GM18868 (cell line): Measurements from ENCODE around the gene SYVN1.
A peak's percentile ranks its signal among the peaks of the same experiment; 100 is the strongest.

Experiments used
- ATAC-seq: cut with Tn5 transposase; IDR thresholded peaks from one replicate; pipeline ENCODE4 v1.9.1; 2021; ENCODE audit warnings: mild to moderate bottlenecking, moderate library complexity; ENCODE audit not compliant: unreplicated experiment

SYVN1 gene

GRCh38 chr11:65095974-65096806 is 38.1 kb downstream of the SYVN1 start, which contains the start of gene VPS51:
Gene VPS51 (plus strand): TSS chr11:65096214. CDS start chr11:65096251, 37 bp downstream.
- peak; percentile 83 for ATAC-seq

DNA sequence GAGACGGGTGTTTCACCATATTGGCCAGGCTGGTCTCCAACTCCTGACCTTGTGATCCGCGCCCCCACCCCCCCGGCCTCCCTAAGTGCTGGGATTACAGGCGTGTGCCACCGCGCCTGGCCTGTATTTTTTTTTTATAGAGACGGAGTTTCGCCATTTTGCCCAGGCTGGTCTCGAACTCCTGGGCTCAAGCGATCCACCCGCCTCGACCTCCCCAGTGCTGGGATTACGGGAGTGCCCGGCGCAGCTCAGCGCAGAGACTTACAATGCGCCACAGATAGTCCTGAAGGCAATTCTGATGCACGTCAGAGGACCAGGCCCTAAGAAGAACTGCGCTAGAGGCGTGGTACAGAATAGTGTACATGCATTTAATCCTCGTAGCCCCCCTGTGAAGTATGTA is 38.9 kb downstream of the SYVN1 start:
- no peak for ATAC-seq

DNA sequence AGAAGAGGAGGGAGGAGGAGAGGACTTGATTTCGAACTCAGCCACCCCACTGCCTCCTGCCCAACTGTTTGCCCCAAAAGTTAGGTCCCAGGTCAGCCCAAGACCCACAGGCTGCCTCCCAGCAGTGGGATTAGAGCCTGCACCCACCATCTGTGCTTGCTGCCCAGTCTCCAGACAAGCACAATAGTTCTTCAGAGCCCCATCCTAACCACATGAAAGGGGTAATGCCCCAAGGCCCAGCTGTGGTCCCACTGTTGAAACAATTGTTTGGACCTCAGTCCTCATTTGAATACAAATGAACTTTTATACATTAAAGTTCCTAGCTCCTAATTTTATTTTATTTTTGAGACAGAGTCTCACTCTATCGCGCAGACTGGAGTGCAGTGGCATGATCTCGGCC is 43.7 kb downstream of the SYVN1 start:
- ATAC-seq = no peak

- ATAC-seq = no peak
Observed at GRCh38 chr11:65089621-65090020, 44.7 kb downstream of the SYVN1 start.

DNA sequence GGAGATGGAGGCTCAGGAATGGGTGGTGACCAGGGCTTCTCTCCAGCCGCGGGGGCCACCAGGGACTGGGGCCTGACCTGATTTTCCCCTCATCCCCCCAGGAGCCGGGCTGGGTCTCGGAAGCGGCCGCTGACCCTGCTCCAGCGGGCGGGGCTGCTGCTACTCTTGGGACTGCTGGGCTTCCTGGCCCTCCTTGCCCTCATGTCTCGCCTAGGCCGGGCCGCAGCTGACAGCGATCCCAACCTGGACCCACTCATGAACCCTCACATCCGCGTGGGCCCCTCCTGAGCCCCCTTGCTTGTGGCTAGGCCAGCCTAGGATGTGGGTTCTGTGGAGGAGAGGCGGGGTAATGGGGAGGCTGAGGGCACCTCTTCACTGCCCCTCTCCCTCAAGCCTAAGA is 46.5 kb downstream of the SYVN1 start:
- no peak for ATAC-seq

DNA sequence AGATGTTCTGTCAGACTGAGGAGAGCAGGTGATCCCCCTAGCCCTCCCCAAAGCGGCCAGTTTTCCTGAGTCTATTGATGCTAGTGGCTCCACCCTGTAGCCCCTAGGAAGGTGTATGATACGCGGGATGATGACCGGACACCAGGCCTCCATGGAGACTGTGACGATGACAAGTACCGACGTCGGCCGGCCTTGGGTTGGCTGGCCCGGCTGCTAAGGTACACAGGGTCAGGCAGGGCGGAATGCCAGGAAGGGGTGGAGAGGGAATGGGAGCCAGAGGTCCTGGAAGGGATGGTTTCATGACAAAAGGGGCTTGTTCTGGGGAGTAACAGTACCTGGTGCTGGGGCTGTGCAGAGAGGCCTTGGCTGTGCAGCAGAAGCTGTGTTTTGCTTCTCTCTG is 47.1 kb downstream of the SYVN1 start:
- no peak for ATAC-seq

- ATAC-seq = no peak
Observed at GRCh38 chr11:65086809-65087208, 47.5 kb downstream of the SYVN1 start.

DNA sequence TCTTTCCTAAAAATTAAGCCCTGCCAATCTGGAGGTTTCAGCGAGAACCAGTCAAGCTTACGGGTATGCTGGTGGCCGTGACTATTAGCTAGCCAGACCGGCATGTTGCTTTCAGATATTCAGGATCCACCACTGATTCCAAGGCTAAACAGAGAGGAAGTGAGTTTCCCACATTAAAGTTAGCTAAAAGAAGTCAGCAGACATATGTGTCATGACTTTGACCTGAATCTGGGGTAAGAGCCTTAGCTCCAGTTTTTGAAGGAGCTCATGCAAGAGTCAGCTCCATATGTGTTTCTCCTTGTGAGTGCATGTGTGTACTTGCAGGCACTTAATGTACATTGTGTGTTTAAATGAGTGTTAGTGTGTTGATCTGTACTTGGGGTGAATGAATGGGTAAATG is 48.9 kb downstream of the SYVN1 start:
- ATAC-seq = no peak

DNA sequence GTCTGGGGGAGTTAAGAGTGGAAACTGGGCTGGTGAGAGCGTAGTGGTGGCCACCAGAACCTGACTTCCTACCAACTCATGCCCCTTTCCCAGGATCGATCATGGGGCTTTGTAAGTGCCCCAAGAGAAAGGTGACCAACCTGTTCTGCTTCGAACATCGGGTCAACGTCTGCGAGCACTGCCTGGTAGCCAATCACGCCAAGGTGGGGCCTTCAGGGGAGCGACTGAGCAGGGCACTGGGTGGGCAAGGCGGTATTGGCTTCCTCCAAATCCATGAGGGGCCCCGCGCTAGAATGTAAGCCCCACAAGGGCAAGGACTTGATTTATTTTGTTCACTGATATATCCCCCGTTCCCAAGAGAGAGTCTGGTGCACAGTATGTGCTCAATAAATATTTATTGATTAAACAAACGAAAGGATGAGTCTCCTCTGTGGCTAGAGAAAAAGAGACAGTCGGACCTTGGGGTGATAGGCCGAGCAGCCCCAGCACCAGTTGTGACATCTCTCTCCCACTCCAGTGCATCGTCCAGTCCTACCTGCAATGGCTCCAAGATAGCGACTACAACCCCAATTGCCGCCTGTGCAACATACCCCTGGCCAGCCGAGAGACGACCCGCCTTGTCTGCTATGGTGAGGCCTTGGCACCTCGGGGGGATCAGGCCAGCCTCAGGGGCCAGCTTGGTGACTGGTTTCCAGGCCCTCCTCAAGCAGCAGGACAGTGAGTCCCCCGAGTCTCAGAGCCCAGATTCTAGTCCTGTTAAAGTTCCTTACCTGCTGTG is 49.5 kb downstream of the SYVN1 start:
- ATAC-seq = peak; percentile 13

DNA sequence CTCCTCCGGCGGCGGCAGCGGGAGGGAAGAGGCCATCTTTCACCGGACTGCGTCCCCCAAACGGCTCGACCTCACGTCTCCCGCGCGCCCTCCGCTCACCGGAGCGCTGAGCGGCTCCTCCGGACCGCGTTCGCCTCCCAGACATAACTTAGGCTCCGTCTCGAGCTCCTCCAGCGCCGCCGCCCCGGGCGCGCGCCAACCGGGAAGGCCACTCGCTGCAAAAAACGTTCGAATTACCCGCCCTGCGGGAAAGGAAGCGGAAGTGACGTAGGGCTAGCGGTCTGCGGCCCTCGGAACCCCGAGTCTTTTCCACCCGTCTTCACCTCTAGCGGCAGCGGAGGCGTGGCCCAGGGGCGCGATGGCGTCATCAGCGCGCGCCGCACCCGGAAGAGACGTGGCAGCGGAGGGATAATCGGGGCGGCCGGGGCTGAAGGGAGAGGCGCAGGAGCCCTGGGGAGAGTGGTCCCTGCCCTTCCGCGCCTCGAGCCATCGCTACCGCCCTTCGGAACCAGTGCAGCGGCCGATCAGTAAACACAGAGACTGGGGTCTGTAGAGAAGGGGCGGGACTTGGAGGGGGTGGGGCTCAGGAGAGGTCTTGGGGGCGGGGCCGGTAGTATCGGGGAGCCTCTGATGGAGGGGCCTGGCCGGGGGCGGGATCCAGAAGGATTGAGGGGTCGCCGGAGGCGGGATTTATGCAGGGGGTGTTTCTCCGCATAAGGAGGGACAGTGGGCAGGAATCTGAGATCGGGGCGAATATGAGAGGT is 50.3 kb downstream of the SYVN1 start, which contains the start of the genes CDCA5 and ZFPL1:
Gene CDCA5 (minus strand): TSS at position 207 of the 764 bp plus-strand sequence. CDS start 62 bp downstream, at position 145.
Gene ZFPL1 (plus strand): TSS at position 389 of the 764 bp plus-strand sequence. CDS start 477 bp downstream, outside the sequence.
- ATAC-seq = peak; percentile 84

- ATAC-seq = no peak
Observed at GRCh38 chr11:65083134-65083833, 51.0 kb downstream of the SYVN1 start.

GRCh38 chr11:65078786-65079342 is 55.5 kb downstream of the SYVN1 start:
- no peak for ATAC-seq

DNA sequence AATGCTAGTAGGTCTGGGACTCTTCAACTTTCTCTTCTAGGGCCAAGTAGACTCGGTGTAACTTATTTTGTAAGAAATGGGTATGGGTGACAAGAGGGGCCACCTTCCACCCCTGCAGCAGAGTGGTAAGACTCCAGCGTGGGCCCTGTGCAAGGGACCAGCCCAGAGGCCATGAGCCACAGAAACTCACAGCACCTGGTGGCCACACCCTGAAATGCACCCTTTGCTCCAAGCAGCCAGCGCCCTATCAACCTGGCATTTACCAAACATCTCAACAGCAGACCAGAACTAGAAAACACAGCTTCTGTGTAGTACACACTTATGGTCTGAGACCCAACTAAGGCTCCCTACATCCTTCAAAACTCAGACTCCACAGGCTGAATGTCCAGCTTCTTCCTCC is 56.2 kb downstream of the SYVN1 start:
- ATAC-seq = no peak

DNA sequence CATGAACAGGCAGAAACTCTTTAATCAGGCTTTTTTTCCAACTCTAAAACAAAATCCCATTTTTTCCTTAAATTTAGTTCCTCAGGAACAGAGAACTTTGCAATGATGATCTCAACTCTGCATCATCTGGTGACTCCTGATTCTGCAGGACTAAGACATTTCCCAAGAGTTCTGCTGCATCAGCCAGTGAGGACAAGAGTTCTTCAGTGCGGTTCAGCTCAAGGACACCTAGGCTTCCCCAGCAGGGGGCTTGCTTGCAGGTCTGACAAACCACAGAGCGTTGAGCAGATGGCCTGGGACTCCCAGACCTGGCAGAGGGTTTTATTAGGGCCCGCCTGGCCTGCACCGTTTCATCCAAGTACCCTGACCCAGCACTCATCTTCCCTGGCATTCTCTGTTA is 56.9 kb downstream of the SYVN1 start:
- ATAC-seq = no peak
